ENCODE data around the gene TNNT2. TPM values are rescaled to one million over a fixed set of nuclear protein-coding genes. Genes with fewer than 3 reads are reported as not detected.

The TNNT2 gene
- total and polyA plus RNA-seq, 2 of the 8 experiments (the other 6 are each of a cell fraction or from before 2014, with no cell fraction given): 3.1 to 21.0 TPM

DNA sequence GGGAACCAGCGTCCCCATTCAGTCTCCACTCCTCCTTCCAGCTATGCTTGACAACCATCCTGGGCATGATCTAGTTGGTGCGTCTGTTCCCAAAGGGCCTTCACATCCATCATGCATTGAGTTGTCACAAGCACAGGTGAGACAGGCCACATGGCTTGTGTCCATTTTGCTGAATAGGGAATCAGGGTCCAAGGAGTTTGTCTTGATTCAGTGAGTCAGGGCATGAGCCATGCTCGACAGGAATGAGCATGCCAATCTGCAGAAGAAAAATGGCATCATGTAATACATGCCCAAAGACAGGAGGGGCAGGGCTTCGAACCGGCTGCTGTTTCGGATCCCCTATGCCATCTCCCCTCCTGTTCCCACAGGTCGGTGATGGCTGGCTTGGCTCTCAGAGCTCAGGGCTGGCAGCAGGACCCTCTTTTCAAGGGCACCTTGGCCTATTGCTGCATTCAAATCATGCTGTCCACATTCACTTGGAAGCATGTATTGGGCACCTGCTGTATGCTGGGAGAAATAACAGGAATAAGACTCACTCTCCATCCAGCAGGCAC lies 49.7 kb downstream of the TNNT2 start (continued):
- no peak for TF ChIP-seq RNF2 (IDR thresholded peaks at IDR 0.05; ENCODE audit: borderline replicate concordance, low read depth, low read length, missing control alignments, poor library complexity, severe bottlenecking)
- no peak for TF ChIP-seq SP4 (IDR thresholded peaks at IDR 0.05; ENCODE audit: low read length)

All from H1 (cell line).